GM18498 (cell line): ENCODE results near the gene JARID2.
A peak's percentile ranks its signal among the peaks of the same experiment; 100 is the strongest.
"Not testable (repeated sequence)": the region's sequence is repeated elsewhere in the genome, so short reads cannot be mapped to it uniquely, and the experiment has no call there.

Experiments
- ATAC-seq: cut with Tn5 transposase; IDR thresholded peaks from one replicate; pipeline ENCODE4 v1.9.1; 2021; ENCODE audit warnings: mild to moderate bottlenecking, moderate library complexity; ENCODE audit not compliant: unreplicated experiment

JARID2 gene

GRCh38 chr6:15287670-15288375, 42.0 kb downstream of the JARID2 start:
- ATAC-seq = peak; percentile 98

DNA sequence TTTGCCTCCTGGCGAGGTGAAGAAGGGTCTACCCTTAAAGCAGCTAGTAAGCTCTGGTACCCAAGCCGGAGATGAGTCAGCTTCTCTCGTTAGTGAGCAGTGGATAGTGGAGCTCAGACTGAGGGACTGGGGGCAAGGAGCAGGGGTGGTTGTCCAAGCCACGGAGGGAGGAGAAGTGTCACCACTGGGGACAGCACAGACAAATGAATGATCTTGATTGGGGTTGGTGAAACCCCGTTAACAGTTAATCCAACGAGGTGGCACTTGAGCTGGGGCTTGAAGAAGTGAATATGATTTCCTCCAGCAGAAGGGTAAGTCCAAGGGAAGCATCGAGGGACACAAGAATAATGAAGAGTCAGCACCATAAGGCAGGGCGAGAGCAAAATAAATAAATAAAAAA, 43.0 kb downstream of the JARID2 start:
- ATAC-seq = no peak

DNA sequence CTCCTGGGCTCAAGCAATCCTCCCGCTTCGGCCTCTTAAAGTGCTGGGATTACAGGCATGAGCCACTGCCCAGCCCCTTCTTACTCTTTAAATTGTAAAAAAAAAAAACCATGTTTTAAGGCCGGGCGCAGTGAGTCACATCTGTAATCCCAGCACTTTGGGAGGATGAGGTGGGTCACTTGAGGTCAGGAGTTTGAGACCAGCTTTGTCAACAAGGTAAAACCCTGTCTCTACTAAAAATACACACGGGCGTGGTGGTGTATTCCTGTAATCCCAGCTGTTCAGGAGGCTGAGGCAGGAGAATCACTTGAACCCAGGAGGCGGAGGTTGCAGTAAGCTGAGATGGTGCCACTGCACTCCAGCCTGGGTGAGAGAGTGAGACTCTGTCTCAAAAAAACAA, 43.6 kb downstream of the JARID2 start:
- ATAC-seq = not testable (repeated sequence)

DNA sequence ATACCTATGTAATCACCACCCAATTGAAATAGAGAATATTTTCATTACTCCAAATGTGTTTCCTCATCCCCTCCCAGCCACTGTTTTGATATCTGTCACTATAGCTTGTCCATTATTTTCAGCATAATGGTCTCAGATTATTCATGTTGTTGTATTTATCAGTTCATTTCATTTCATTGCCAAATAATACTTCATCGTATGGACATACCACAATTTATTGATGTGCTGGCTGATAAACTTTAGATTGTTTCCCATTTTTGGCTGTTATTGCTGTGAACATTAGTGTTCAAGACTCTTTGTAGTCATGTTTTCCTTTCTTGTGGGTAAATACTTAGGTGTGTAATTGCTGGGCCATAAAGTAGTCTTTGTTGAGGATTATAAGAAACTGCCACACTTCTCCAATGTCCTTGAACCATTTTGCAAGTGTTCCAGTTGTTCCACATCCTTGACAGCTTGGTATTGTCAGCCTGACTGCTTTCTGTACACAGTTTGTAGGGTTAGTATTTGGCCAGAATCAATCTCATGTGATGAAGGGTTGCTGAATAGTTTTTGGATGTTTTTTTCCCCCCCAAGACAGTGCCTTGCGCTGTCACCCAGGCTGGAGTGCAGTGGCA, 44.3 kb downstream of the JARID2 start:
- ATAC-seq = no peak

GRCh38 chr6:15290962-15291704, 45.3 kb downstream of the JARID2 start:
- ATAC-seq = no peak

- no peak for ATAC-seq
Measured at GRCh38 chr6:15292721-15293302, 46.9 kb downstream of the JARID2 start.

GRCh38 chr6:15293674-15294073, 47.8 kb downstream of the JARID2 start:
- ATAC-seq = no peak

DNA sequence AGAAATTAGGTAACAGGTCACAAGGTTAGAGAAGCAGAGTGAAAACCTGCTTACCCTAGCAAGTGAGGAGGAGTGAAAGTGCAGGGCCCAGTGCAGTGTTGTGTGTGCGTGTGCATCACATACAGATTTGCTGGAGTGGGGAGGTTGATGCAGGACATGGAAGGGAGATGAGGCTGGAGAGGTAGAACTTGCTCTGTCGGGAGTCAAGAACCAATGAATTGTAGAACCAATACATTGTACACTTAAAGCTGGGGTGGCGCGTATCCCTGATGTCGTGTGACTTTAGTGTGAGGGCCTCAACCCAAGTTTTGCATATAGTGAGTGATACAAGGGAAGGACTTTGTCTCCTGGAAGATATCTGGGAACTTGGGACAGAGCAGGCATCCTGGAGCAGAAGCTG, 48.6 kb downstream of the JARID2 start:
- ATAC-seq = no peak

DNA sequence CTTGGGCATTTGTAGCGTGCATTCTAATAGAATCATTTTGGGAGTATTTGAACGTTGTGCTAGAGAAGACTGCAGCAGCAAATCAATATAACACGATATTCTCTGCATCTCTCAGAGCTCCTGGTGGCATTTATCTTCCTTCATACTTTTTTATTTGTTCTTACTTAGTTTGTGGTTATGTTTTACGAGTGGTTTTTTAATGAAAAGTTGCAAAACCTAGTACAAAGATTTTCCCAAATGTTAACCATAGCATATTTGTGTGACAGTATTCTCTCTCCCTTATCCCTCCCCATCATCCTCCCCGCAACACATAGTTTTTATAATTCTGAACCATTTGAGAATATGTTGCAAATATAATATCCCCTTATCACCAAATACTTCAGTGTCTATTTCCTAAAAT, 50.4 kb downstream of the JARID2 start:
- no peak for ATAC-seq

DNA sequence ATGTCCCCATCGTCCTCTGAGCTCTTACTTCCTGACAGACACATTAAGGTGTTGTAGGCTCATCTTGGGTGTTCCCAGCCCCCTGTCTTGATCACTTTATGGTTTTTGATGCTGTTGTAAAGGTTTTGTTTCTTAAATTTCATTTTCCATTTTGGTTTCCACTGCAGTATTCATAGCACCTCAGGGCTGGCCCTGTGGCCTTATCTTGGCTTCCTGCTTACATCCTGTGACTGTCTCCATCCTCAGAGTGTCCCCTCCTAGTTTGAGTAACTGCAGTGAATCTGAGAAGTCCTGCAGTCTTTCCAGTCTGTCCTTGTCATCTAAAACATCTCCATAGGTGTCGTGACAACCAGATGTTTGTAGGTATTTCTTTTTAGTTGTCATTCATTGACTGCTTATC, 50.9 kb downstream of the JARID2 start:
- peak; percentile 67 for ATAC-seq

DNA sequence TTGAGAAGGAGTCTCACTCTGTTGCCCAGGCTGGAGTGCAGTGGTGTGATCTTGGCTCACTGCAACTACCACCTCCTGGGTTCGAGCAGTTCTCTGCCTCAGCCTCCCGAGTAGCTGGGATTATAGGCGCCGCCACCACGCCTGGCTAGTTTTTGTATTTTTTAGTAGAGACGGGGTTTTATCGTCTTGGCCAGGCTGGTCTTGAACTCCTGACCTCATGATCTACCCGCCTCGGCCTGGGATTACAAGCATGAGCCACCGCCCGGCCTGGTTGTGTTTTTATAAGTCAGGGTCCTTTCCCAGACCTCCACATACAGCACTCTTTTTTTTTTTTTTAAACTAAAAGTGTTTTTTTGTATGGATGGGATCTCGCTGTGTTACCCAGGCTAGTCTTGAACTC, 51.3 kb downstream of the JARID2 start:
- ATAC-seq = not testable (repeated sequence)

DNA sequence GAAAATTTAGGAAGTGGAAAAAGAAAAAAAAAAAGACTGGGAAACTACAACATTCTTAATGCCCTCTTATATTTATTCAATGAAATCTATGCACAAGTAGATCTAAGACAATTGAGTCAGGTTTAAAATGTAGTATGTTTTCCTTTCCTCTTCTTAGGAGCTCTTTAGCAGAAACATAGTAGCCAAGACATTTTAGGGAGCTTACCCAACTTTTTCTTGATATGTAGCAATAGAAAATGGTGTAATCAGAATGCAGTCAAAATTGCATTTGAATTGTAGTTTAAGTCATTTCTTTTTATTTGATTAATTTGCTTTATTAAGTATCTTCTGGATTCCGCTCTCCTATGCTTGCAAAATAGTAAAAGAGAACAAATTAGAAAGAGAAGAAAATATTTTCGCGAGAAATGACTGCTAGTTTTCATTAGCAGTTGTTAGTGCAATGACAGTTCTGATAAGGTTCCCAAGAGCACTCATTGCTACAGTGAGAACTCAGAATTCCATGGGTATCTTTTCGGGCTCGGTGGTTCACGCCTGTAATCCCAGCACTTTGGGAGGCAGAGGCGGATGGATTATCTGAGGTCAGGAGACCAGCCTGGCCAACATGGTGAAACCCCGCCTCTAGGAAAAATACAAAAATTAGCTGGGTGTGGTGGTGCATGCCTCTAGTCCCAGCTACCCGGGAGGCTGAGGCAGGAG, 52.2 kb downstream of the JARID2 start:
- ATAC-seq = no peak

DNA sequence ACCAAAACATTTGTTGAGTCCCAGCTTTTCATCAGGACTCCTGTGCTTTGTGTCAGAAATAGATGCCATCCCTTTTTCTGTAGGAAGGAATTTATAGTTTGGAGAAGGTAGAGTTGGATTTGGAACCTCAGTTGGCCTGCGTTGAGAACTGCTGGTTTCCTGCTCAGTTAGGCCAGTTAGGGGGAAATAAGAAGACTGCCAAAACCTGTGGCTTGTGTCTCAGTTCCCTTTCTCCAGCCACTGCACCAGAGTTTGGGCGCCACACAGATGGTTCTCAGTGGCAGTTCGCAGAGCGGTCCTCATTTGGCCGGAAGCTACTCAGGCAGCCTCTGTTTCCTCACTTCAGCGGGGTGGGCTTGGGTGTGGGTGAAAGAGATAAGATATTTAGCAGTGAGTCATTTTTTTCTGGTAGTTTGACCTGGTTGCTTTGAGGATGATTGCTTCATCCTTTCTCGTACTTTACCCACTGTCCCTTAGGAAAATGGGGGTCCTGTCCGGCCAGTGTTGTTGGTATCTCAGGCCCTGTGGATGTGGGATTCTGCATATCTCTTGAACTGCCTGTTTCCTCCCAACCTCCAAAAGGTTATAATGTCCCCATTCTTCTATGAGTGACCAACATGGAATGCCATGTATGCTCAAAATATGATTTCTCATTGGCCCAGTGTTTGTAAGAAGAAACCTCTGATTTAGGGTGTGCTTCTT, 53.7 kb downstream of the JARID2 start:
- ATAC-seq = peak; percentile 84

DNA sequence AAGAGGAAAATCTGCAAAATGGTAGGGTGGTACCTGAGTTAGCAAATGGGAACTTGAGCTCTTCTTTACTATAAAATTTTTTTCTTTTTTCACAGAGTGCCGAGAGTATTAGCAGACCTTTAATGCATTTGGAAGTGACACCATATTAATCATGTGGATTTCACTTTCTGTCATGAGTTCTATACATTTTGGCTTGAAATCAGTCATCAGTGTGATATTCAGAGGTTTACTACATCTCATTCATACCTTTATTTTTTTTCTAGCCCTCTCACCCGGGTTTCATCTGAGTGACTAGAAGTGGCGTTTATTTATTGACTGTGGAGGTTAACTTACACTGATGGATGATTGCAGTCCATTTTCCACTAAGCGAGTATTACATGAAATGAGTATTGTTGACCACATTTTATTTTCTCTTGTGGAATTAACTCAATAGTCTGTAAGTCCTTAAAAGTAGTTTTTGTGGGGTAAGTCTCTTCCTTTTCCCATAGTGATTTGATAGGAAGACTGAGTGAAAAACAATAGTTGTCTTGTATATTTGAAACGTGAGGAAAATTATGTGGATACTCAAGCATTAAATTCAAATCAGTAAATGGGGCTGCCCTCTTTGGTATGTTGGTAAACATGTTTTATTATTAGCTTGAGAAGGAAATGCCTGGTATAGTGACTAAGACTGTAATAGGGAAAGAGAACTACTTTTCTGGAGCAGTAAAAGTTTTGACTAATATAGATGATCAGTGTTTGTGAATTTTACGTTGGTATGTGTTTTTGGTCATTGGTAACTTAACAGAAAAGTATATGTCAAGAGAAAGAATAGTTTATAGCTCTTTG, 55.5 kb downstream of the JARID2 start:
- no peak for ATAC-seq

DNA sequence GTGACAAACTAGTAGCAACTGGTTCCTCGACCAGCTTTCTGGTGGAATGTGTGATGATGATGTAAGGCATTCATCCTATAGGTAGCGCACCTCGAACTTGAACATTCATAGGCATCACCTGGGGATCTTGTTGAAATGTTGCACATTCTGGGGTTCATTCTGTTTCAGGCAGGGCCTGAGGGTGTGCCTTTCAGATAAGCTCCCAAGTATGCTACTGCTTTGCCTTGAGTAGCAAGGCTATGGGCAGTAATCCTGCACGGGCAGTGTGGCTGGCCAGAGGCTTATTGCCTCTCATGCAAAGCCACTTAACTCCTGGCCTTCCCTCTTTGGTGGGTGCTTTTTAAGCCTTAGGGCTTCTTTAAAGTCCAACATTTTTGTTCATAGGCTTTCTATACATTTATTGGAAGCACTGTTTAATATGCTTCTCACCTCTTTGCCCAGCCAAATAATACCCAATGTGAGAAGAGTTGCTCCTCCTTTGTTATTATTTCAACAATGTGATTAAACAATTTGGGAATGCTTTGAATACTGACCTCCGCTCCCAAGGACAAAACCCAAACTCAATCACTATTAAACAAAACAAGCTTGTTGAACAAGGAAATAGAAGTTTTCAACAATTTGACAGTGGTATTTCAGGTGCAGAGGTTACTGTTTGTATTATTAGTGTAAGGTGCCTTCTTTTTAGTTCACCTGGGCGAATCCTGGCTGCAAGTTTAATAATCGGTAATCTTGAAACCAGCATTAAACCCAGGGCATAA, 57.5 kb downstream of the JARID2 start:
- no peak for ATAC-seq

DNA sequence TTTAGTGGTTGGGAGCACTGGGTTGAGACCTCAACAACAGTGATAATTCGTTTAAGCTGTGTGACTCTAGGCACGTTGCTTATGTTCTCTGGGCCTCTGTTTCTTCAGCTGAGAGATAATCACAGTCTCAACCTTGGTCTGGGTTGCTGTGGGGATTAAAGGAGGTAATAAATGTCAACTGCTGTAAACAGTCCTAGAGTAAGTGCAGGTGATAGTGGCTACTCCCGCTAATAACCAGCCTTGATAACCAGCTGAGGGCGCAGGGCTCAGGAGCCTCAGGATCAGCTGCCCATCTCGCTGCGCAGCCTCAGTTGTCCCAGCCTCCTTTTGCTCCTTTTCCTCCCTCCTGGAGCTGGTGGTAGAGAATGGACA, 58.0 kb downstream of the JARID2 start:
- ATAC-seq = no peak

DNA sequence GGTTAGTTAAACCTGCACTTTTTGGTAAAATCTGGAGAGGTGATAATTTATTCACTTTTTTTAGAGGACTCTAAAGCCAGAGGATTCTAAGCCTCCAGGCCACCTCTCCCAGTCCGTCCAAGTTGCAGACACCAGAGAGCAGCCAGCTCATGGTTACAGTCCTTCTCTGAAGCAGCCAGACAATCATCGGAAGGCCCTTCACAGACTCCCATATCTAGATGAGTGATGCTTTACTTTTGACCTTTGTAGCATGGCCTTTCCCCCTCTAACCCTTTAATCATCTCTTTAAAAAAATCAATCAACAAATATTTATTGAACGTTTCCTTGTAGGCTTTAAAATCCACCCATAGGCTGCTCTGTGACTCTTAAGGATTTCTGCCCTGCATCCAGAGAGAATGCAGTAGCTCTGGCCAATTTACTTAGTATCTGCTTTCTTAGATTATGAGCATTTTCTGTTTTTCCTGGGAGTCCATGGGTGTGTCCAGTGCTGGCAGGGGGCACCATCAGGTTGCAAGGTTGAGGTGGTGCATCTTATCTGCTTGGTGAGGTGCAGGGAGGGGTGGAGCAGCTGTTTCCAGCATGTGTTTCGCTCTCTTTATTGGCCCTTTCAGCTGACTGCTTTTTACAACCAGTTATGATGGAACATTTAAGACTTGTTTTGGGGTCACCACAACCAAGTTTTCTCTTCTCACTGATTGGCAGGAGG, 58.6 kb downstream of the JARID2 start:
- no peak for ATAC-seq

DNA sequence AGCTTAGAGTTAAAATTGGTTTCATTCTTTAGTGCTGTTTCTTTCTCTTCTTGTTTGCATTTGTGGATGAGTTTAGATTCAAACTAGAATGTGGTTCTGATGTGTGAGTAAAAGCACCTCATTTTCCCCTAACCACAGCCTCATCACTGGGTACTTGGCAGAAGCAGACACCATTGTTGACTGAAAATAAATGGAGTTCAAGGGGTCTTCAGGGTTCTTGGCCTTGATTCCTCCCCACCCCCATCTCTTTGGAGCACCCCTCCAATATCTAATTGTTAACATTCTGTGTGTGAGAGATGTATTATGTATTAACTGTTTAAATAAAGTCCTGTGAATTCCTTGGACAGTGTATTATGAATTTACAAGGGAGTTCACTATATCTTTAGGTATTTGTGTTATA, 59.6 kb downstream of the JARID2 start:
- peak; percentile 62 for ATAC-seq
